ENCODE measurements around the gene HEYL. TPM values are rescaled to one million over a fixed set of nuclear protein-coding genes. Genes with fewer than 3 reads are reported as not detected.

Gene HEYL
- total RNA-seq, 4 donors from 2014 or later, result 9.4 to 64.0 (median 13.4) TPM

- Histone ChIP-seq H3K4me3 (no peak overlapping the region), H3K9me3 (no peaks in the 10 kb centered on the region), H3K27me3 (peaks cover 0 to 9% of the 10 kb centered on the region in 2 donors)
These were observed 44.8 kb upstream of the HEYL start for GRCh38 chr1:39684313-39684664.

GRCh38 chr1:39683591-39684312 lies 44.3 kb upstream of the HEYL start:
- peaks cover 0 to 9% of the 10 kb centered on the region in 2 donors for H3K27me3 ChIP-seq
- intact Hi-C loops (cut with DNase I; ENCODE audit: low total_unique reads), result no loop called here

More at GRCh38 chr1:39684313-39684664, 44.8 kb upstream of the HEYL start:
- Histone ChIP-seq H3K36me3 (no peaks in the 10 kb centered on the region), H3K4me1 (no peaks in the 10 kb centered on the region), H3K27ac (no peak overlapping the region)
- DNase-seq, result no peak
- TF ChIP-seq POLR2A (IDR thresholded peaks at IDR 0.05) (no peak), CTCF (IDR thresholded peaks at IDR 0.05) (no peak)
- intact Hi-C loops (cut with DNase I; ENCODE audit: low total_unique reads), result no loop called here

GRCh38 chr1:39681999-39682398 lies 42.6 kb upstream of the HEYL start:
- H3K4me3 ChIP-seq, result no peak overlapping the region
- intact Hi-C loops (cut with DNase I; ENCODE audit: low total_unique reads), result no loop called here
- H3K27ac ChIP-seq, result no peak overlapping the region
- DNase-seq, result no peak
- H3K9me3 ChIP-seq, result no peaks in the 10 kb centered on the region
- no peaks in the 10 kb centered on the region for H3K4me1 ChIP-seq
- peaks cover 0 to 9% of the 10 kb centered on the region in 2 donors for H3K27me3 ChIP-seq
- TF ChIP-seq CTCF (IDR thresholded peaks at IDR 0.05) (no peak), POLR2A (IDR thresholded peaks at IDR 0.05) (no peak)
- H3K36me3 ChIP-seq, result no peaks in the 10 kb centered on the region

More at GRCh38 chr1:39683591-39684312, 44.3 kb upstream of the HEYL start:
- no peaks in the 10 kb centered on the region for H3K4me1 ChIP-seq
- H3K4me3 ChIP-seq, result no peak overlapping the region
- no peak overlapping the region for H3K27ac ChIP-seq
- H3K9me3 ChIP-seq, result no peaks in the 10 kb centered on the region
- DNase-seq, result no peak
- TF ChIP-seq POLR2A (IDR thresholded peaks at IDR 0.05), result no peak
- no peak for TF ChIP-seq CTCF (IDR thresholded peaks at IDR 0.05)
- no peaks in the 10 kb centered on the region for H3K36me3 ChIP-seq

- H3K4me1 ChIP-seq, result no peaks in the 10 kb centered on the region
- peaks cover 0 to 9% of the 10 kb centered on the region in 2 donors for H3K27me3 ChIP-seq
- DNase-seq, result no peak
- no peaks in the 10 kb centered on the region for H3K9me3 ChIP-seq
- intact Hi-C loops (cut with DNase I; ENCODE audit: low total_unique reads), result no loop called here
- no peak overlapping the region for H3K4me3 ChIP-seq
- no peak for TF ChIP-seq POLR2A (IDR thresholded peaks at IDR 0.05)
- no peak for TF ChIP-seq CTCF (IDR thresholded peaks at IDR 0.05)
- no peaks in the 10 kb centered on the region for H3K36me3 ChIP-seq
- H3K27ac ChIP-seq, result no peak overlapping the region
These were observed 41.9 kb upstream of the HEYL start for GRCh38 chr1:39681294-39681693.

- Histone ChIP-seq H3K4me1 (no peaks in the 10 kb centered on the region), H3K4me3 (no peak overlapping the region), H3K27ac (no peak overlapping the region), H3K27me3 (peaks cover 0 to 9% of the 10 kb centered on the region in 2 donors), H3K9me3 (no peaks in the 10 kb centered on the region), H3K36me3 (no peaks in the 10 kb centered on the region)
- intact Hi-C loops (cut with DNase I; ENCODE audit: low total_unique reads), result no loop called here
- DNase-seq, result no peak
- TF ChIP-seq CTCF (IDR thresholded peaks at IDR 0.05) (no peak), POLR2A (IDR thresholded peaks at IDR 0.05) (no peak)
These were observed 41.3 kb upstream of the HEYL start for GRCh38 chr1:39680751-39681150.
